Measurements from ENCODE around the gene MED25. TPM values are rescaled to one million over a fixed set of nuclear protein-coding genes. Genes with fewer than 3 reads are reported as not detected.

MED25 gene
- total and polyA plus RNA-seq, 2 experiments from 2014 or later = 45.6 to 58.6 TPM

- H3K4me1 Mint-ChIP-seq = peaks cover 25% of the 10 kb centered on the region
- no peaks in the 10 kb centered on the region for H3K79me2 ChIP-seq (replicated peaks; ENCODE audit: insufficient read depth)
- no peaks in the 10 kb centered on the region; the same call in 2 of the 3 replicates for H3K9me3 Mint-ChIP-seq
- DNase-seq (ENCODE audit: low spot score) (peak; percentile 99), ATAC-seq (peak; percentile 67)
- TF ChIP-seq CREB1 (CRISPR knock-in tag; IDR thresholded peaks at IDR 0.05; ENCODE audit: low read depth) = peak; percentile 73
- TF ChIP-seq CTCF (conservative IDR thresholded peaks at IDR 0.05; ENCODE audit: low read depth in 2 of 2) = no peak
- TF ChIP-seq POLR2AphosphoS5 (IDR thresholded peaks at IDR 0.05; ENCODE audit: low read depth) = peak; percentile 76
- H3K27ac Mint-ChIP-seq = peak overlapping the region; percentile 56; the same call in 1 of the 2 replicates
- peak overlapping the region; percentile 81 for H3K4me3 Mint-ChIP-seq
- peaks cover 28% of the 10 kb centered on the region for H3K27me3 Mint-ChIP-seq (ENCODE audit: insufficient read depth, low read depth, poor library complexity)
- H3K36me3 Mint-ChIP-seq (ENCODE audit: low read depth) = peaks cover 31% of the 10 kb centered on the region
- peak overlapping the region; percentile 63 for H3K4me3 ChIP-seq
- no peaks in the 10 kb centered on the region; the same call in 1 of the 2 replicates for H4K20me1 ChIP-seq (replicated peaks; ENCODE audit: insufficient read depth)
- H3K4me1 ChIP-seq (ENCODE audit: insufficient read depth) = peaks cover 25% of the 10 kb centered on the region; the same call in 1 of the 2 replicates
- peak overlapping the region; percentile 87 for H3K4me2 ChIP-seq
- peak overlapping the region; percentile 55 for H3K27ac ChIP-seq (ENCODE audit: low read depth)
- no peaks in the 10 kb centered on the region; the same call in 1 of the 2 replicates for H3K36me3 ChIP-seq (ENCODE audit: insufficient read depth)
- peak overlapping the region; percentile 68; the same call in 1 of the 2 replicates for H2AFZ ChIP-seq
- no peaks in the 10 kb centered on the region for H3K9me2 ChIP-seq (ENCODE audit: insufficient read depth)
- no peaks in the 10 kb centered on the region for H3K27me3 ChIP-seq (ENCODE audit: insufficient read depth)
- H3F3A ChIP-seq (replicated peaks; ENCODE audit: low read depth) = peaks cover 29% of the 10 kb centered on the region
These were observed 9.4 kb upstream of the MED25 start for GRCh38 chr19:49808711-49809159.

GRCh38 chr19:49809160-49809940 is 8.7 kb upstream of the MED25 start:
- Histone ChIP-seq H3K27ac (ENCODE audit: low read depth) (peak overlapping the region; percentile 33; the same call in 1 of the 2 replicates), H3K9me2 (ENCODE audit: insufficient read depth) (no peaks in the 10 kb centered on the region), H3K79me2 (replicated peaks; ENCODE audit: insufficient read depth) (no peaks in the 10 kb centered on the region), H2AFZ (peak overlapping the region; percentile 68; the same call in 1 of the 2 replicates), H3K27me3 (ENCODE audit: insufficient read depth) (no peaks in the 10 kb centered on the region), H3F3A (replicated peaks; ENCODE audit: low read depth) (peaks cover 29% of the 10 kb centered on the region), H3K4me3 (peak overlapping the region; percentile 63), H3K36me3 (ENCODE audit: insufficient read depth) (no peaks in the 10 kb centered on the region; the same call in 1 of the 2 replicates), H3K4me2 (peak overlapping the region; percentile 87), H4K20me1 (replicated peaks; ENCODE audit: insufficient read depth) (no peaks in the 10 kb centered on the region; the same call in 1 of the 2 replicates), H3K4me1 (ENCODE audit: insufficient read depth) (peaks cover 25% of the 10 kb centered on the region; the same call in 1 of the 2 replicates)
- H3K36me3 Mint-ChIP-seq (ENCODE audit: low read depth) = peaks cover 26% of the 10 kb centered on the region
- H3K4me3 Mint-ChIP-seq = peak overlapping the region; percentile 81
- ATAC-seq (peak; percentile 23), DNase-seq (ENCODE audit: low spot score) (peak; percentile 66)
- H3K9me3 Mint-ChIP-seq = no peaks in the 10 kb centered on the region; the same call in 2 of the 3 replicates
- H3K4me1 Mint-ChIP-seq = peaks cover 25% of the 10 kb centered on the region
- TF ChIP-seq EZH2 (IDR thresholded peaks at IDR 0.05; ENCODE audit: low read depth, unreplicated experiment) (no peak), CTCF (conservative IDR thresholded peaks at IDR 0.05; ENCODE audit: low read depth in 2 of 2) (peak; percentile 10 to 50; a peak in 2 of 4 replicates)
- peak overlapping the region; percentile 56; the same call in 1 of the 2 replicates for H3K27ac Mint-ChIP-seq
- peaks cover 28% of the 10 kb centered on the region for H3K27me3 Mint-ChIP-seq (ENCODE audit: insufficient read depth, low read depth, poor library complexity)

All from GM23338 (cell line).